Endodermal cell (in vitro differentiated cells): Measurements from ENCODE around the gene PDGFRB. TPM values are rescaled to one million over a fixed set of nuclear protein-coding genes. Genes with fewer than 3 reads are reported as not detected.
A peak's percentile ranks its signal among the peaks of the same experiment; 100 is the strongest.

Experiments
- DNase-seq: peaks from one replicate; pipeline ENCODE4 v3.0.0-alpha.2; 2017
- H3K27ac ChIP-seq: 2 replicates; pipeline ENCODE4 v1.5.1; 2013; ENCODE audit warnings: mild to moderate bottlenecking, low read depth, low read length, moderate library complexity
- H3K27me3 ChIP-seq: 2 replicates; pipeline ENCODE4 v1.6.1; 2013; ENCODE audit warnings: mild to moderate bottlenecking, low read length, moderate library complexity; ENCODE audit not compliant: insufficient read depth, control insufficient read depth, poor library complexity, severe bottlenecking
- H3K36me3 ChIP-seq: 2 replicates; pipeline ENCODE4 v1.7.0; 2013; ENCODE audit warnings: mild to moderate bottlenecking, low read length, moderate library complexity; ENCODE audit not compliant: control insufficient read depth, insufficient read depth
- H3K4me1 ChIP-seq: one replicate; pipeline ENCODE4 v1.7.0; 2013; ENCODE audit warnings: low read length; ENCODE audit not compliant: control insufficient read depth, insufficient read depth
- H3K4me3 ChIP-seq: 2 replicates; pipeline ENCODE4 v1.5.1; 2013; ENCODE audit warnings: mild to moderate bottlenecking, low read length, moderate library complexity
- H3K9ac ChIP-seq: 2 replicates; pipeline ENCODE4 v1.6.1; 2013; ENCODE audit warnings: mild to moderate bottlenecking, low read length, moderate library complexity; ENCODE audit not compliant: poor library complexity, severe bottlenecking; ENCODE audit errors: extremely low read depth
- H3K9me3 ChIP-seq: 2 replicates; pipeline ENCODE4 v1.6.1; 2013; ENCODE audit warnings: mild to moderate bottlenecking, low read length, moderate library complexity; ENCODE audit not compliant: control insufficient read depth
- H3K27ac Mint-ChIP-seq: 2 replicates; pipeline ENCODE4 v1.8.0; 2020; ENCODE audit warnings: mixed read lengths
- H3K27me3 Mint-ChIP-seq: 2 replicates; pipeline ENCODE4 v1.8.0; 2021; ENCODE audit warnings: mild to moderate bottlenecking, mixed read lengths; ENCODE audit not compliant: insufficient read depth
- H3K36me3 Mint-ChIP-seq: 2 replicates; pipeline ENCODE4 v1.8.0; 2020; ENCODE audit warnings: low read depth, mixed read lengths
- H3K4me1 Mint-ChIP-seq: 2 replicates; pipeline ENCODE4 v1.8.0; 2020; ENCODE audit warnings: mixed read lengths
- H3K4me3 Mint-ChIP-seq: 2 replicates; pipeline ENCODE4 v1.8.0; 2020; ENCODE audit warnings: mild to moderate bottlenecking, moderate library complexity, mixed read lengths
- H3K9me3 Mint-ChIP-seq: 2 replicates; pipeline ENCODE4 v1.8.0; 2020; ENCODE audit warnings: mild to moderate bottlenecking, mixed read lengths
- CTCF ChIP-seq: fragments of 200-600 bp; sonication (generic); conservative IDR thresholded peaks from 2 replicates; pipeline ENCODE4 v1.5.0; 2021; ENCODE audit warnings: antibody characterized with exemption, mild to moderate bottlenecking
- WGBS, 2 experiments: methylation state at CpG; one replicate each; pipeline versions ENCODE4 v1.1.5 to v1.1.7; 2013; ENCODE audit warnings: missing lambda C conversion rate in 2 of 2, mixed read lengths in 1 of 2; ENCODE audit not compliant: insufficient coverage in 1 of 2, insufficient read length in 1 of 2; 5-methylcytosine and 5-hydroxymethylcytosine counted together
- total RNA-seq, 2 donors: library from RNA; stranded (reverse); fragmentation: NEBNext Ultra II Directional in 1 of 2; extraction: Animal tissue kit (Norgen Biotek cat#: 25700) in 1 of 2; gene quantifications; 2 replicates in 1 of 2; 3 replicates in 1 of 2; pipeline ENCODE4 v1.2.1, GENCODE V29; 2021

PDGFRB gene
- total RNA-seq, 2 donors from 2014 or later, result 4.1 to 6.5 TPM

- no peak for DNase-seq
- H3K4me1 Mint-ChIP-seq, result peaks cover 28% of the 10 kb centered on the region
- Histone ChIP-seq H3K9ac (no peak overlapping the region), H3K27ac (no peak overlapping the region), H3K9me3 (no peaks in the 10 kb centered on the region), H3K36me3 (no peaks in the 10 kb centered on the region), H3K27me3 (peaks cover 72% of the 10 kb centered on the region), H3K4me1 (peaks cover 3% of the 10 kb centered on the region), H3K4me3 (no peak overlapping the region)
- no peak for TF ChIP-seq CTCF
- 61 to 82% methylated on average over 2 to 3 of the region's 3 CpGs for WGBS, 2 experiments
- no peak overlapping the region for H3K4me3 Mint-ChIP-seq
- peaks cover 91% of the 10 kb centered on the region for H3K27me3 Mint-ChIP-seq
- H3K36me3 Mint-ChIP-seq, result no peaks in the 10 kb centered on the region
- no peak overlapping the region for H3K27ac Mint-ChIP-seq
- H3K9me3 Mint-ChIP-seq, result no peaks in the 10 kb centered on the region
These were observed 13.2 kb upstream of the PDGFRB start for GRCh38 chr5:150168864-150169263.

DNA sequence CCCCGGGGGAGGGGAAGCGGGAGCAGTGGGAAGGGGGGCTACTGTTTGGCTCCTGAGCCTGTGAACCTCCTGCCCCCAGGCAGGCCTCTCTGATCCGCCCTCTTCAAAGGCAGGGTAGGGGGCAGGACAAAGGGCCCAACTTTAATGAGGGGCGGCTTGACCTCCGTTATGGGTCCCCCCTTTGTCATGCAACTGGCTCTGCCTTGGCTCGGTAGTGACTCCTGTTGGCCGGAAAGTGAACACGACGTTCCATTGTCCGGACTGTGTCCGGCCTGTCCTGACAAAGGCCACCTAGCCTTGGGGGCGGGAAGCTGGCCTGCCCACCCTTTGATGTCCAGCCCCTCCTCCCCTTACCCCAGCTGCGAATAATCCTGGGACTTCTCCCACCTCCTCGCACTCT, 12.3 kb upstream of the PDGFRB start:
- Mint-ChIP-seq H3K27ac (no peak overlapping the region), H3K4me1 (peaks cover 24% of the 10 kb centered on the region), H3K36me3 (no peaks in the 10 kb centered on the region), H3K9me3 (no peaks in the 10 kb centered on the region), H3K27me3 (peaks cover 88% of the 10 kb centered on the region), H3K4me3 (peak overlapping the region; percentile 36)
- peak; percentile 74 for DNase-seq
- Histone ChIP-seq H3K9me3 (no peaks in the 10 kb centered on the region), H3K27me3 (peaks cover 71% of the 10 kb centered on the region), H3K27ac (no peak overlapping the region), H3K4me1 (peaks cover 3% of the 10 kb centered on the region), H3K4me3 (no peak overlapping the region), H3K36me3 (no peaks in the 10 kb centered on the region), H3K9ac (no peak overlapping the region)
- 43 to 56% methylated on average over 10 to 14 of the region's 14 CpGs for WGBS, 2 experiments
- TF ChIP-seq CTCF, result peak; percentile 71

DNA sequence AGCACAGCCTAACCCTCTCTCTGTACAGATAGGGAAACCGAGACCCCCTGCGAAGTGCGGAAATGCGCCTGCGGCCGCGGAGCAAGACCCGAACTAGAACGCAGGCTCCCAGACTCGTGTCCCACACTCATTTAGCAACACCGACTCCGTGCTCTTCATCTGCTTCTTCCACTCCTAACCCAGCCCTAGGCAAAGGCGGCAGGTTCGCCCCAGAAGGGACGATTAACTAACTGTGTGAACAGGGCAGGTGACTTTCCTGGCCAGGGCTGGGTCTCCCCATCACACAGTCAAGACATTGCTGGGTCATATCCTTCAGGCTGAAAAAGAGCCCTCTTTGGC, 11.8 kb upstream of the PDGFRB start:
- Histone ChIP-seq H3K27me3 (peaks cover 71% of the 10 kb centered on the region), H3K9me3 (no peaks in the 10 kb centered on the region), H3K4me1 (no peaks in the 10 kb centered on the region), H3K36me3 (no peaks in the 10 kb centered on the region), H3K4me3 (no peak overlapping the region), H3K27ac (no peak overlapping the region), H3K9ac (no peak overlapping the region)
- H3K9me3 Mint-ChIP-seq, result no peaks in the 10 kb centered on the region
- no peak for DNase-seq
- WGBS, 2 experiments, result 17 to 28% methylated on average over 12 to 15 of the region's 15 CpGs
- peak overlapping the region; percentile 36 for H3K4me3 Mint-ChIP-seq
- H3K27me3 Mint-ChIP-seq, result peaks cover 86% of the 10 kb centered on the region
- TF ChIP-seq CTCF, result no peak
- peaks cover 20% of the 10 kb centered on the region for H3K4me1 Mint-ChIP-seq
- no peak overlapping the region for H3K27ac Mint-ChIP-seq
- H3K36me3 Mint-ChIP-seq, result no peaks in the 10 kb centered on the region
